ENCODE measurements around the gene KYNU. TPM values are rescaled to one million over a fixed set of nuclear protein-coding genes. Genes with fewer than 3 reads are reported as not detected.
"Not testable (repeated sequence)": the region's sequence is repeated elsewhere in the genome, so short reads cannot be mapped to it uniquely, and the experiment has no call there.

Gene KYNU
- total and polyA plus RNA-seq, 7 experiments from 2014 or later: 0.13 to 23.4 (median 1.4) TPM; not detected in 2

DNA sequence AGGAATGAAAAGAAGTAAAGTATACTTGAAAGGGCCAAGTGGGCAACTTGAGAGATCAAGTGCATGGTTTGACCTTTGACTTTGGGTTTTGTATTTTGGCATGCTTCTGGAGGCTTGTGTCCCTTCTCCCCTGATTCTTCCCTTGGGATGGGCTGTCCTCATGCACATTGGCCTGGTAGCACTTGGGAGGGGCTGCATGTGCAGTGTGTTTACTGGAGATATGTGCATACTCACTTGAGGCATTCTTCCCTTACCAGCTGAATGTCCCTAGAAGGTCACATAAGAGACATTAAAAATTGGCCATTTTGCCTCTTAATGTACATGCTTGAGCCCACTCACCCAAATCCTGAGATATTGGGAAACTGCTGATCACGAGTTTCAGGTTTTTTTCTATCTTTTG is 65.2 kb downstream of the KYNU start:
- Mint-ChIP-seq H3K27ac (no peak overlapping the region), H3K36me3 (no peaks in the 10 kb centered on the region), H3K4me1 (peaks cover 0 to 4% (median 0%) of the 10 kb centered on the region in 7 donors), H3K27me3 (peaks cover 0 to 6% (median 0%) of the 10 kb centered on the region in 5 donors), H3K4me3 (no peak overlapping the region), H3K9me3 (peaks cover 0 to 1% (median 0%) of the 10 kb centered on the region in 11 donors)
- ATAC-seq (no peak), DNase-seq (peak in 1 of 9 donors; percentile 0)
- ChIA-PET POLR2A (no interaction called here), CTCF (no interaction called here)
- intact Hi-C loops (cut with micrococcal nuclease): no loop called here
- Histone ChIP-seq H3K4me1 (ENCODE audit: control insufficient read depth in 2 of 2, insufficient read depth in 2 of 2, low read length in 2 of 2) (no peaks in the 10 kb centered on the region), H3K36me3 (ENCODE audit: control insufficient read depth in 2 of 3, insufficient read depth in 3 of 3, low read length in 3 of 3) (no peaks in the 10 kb centered on the region), H3K27me3 (ENCODE audit: control insufficient read depth in 2 of 2, insufficient read depth in 2 of 2, low read length in 2 of 2) (no peaks in the 10 kb centered on the region), H3K27ac (ENCODE audit: low read depth, low read length) (no peak overlapping the region), H3K9me3 (ENCODE audit: control insufficient read depth in 2 of 3, low read length in 3 of 3) (no peaks in the 10 kb centered on the region), H3K4me3 (ENCODE audit: low read length) (no peak overlapping the region)

DNA sequence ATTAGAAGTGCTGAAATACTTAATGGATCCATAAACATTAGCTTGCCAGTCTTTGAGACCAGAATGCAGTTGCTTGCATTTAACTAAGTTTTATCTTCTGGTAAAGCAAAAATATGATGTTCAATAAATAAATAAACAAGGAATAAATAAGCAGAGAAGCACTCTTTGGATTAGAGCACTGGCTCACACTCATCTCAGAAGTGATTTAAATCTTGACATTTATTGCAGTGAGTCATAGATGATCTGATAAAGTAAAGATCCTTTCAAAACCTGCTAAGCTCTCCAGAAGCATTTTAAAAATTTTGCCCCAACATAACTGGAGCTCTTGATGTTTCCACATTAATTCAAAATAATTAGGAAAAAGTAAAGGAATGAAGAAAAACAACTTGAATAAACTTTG is 66.8 kb downstream of the KYNU start:
- Mint-ChIP-seq H3K9me3 (peaks cover 0 to 2% (median 0%) of the 10 kb centered on the region in 11 donors), H3K27me3 (peaks cover 0 to 7% (median 0%) of the 10 kb centered on the region in 5 donors), H3K36me3 (no peaks in the 10 kb centered on the region), H3K4me1 (peaks cover 0 to 4% (median 0%) of the 10 kb centered on the region in 7 donors), H3K27ac (no peak overlapping the region), H3K4me3 (no peak overlapping the region)
- no peaks in the 10 kb centered on the region for H3K4me1 ChIP-seq (ENCODE audit: control insufficient read depth in 2 of 2, insufficient read depth in 2 of 2, low read length in 2 of 2)
- intact Hi-C loops (cut with micrococcal nuclease): no loop called here
- ChIA-PET CTCF (no interaction called here), POLR2A (no interaction called here)
- H3K36me3 ChIP-seq (ENCODE audit: control insufficient read depth in 2 of 3, insufficient read depth in 3 of 3, low read length in 3 of 3): no peaks in the 10 kb centered on the region
- no peak for ATAC-seq
- no peak for DNase-seq
- H3K9me3 ChIP-seq (ENCODE audit: control insufficient read depth in 2 of 3, low read length in 3 of 3): no peaks in the 10 kb centered on the region
- no peaks in the 10 kb centered on the region for H3K27me3 ChIP-seq (ENCODE audit: control insufficient read depth in 2 of 2, insufficient read depth in 2 of 2, low read length in 2 of 2)
- H3K4me3 ChIP-seq (ENCODE audit: low read length): no peak overlapping the region
- no peak overlapping the region for H3K27ac ChIP-seq (ENCODE audit: low read depth, low read length)

DNA sequence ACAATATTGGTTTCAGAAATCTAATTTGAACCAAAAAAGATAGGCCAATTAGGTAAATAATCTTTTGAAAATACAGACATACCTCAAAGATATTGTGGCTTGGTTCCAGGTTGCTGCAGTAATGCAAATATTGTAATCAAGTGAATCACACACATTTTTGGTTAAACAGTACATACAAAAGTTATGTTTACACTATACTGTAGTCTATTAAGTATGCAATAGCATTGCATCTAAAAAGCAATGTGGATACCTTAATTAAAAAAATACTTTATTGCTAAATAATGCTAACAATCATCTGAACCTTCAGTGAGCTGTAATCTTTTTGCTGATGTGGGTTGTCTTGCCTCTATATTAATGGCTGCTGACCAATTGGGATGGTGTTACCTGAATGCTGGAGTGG is 67.3 kb downstream of the KYNU start:
- no peak for ATAC-seq
- intact Hi-C loops (cut with micrococcal nuclease): no loop called here
- peaks cover 0 to 1% (median 0%) of the 10 kb centered on the region in 5 donors for H3K36me3 Mint-ChIP-seq
- ChIA-PET POLR2A (no interaction called here), CTCF (no interaction called here)
- peaks cover 0 to 4% (median 0%) of the 10 kb centered on the region in 7 donors for H3K4me1 Mint-ChIP-seq
- H3K27ac Mint-ChIP-seq: no peak overlapping the region
- no peak for DNase-seq
- no peaks in the 10 kb centered on the region for H3K27me3 ChIP-seq (ENCODE audit: control insufficient read depth in 2 of 2, insufficient read depth in 2 of 2, low read length in 2 of 2)
- peaks cover 0 to 9% (median 2%) of the 10 kb centered on the region in 5 donors for H3K27me3 Mint-ChIP-seq
- no peak overlapping the region for H3K4me3 Mint-ChIP-seq
- H3K4me1 ChIP-seq (ENCODE audit: control insufficient read depth in 2 of 2, insufficient read depth in 2 of 2, low read length in 2 of 2): no peaks in the 10 kb centered on the region
- H3K27ac ChIP-seq (ENCODE audit: low read depth, low read length): no peak overlapping the region
- H3K4me3 ChIP-seq (ENCODE audit: low read length): no peak overlapping the region
- no peaks in the 10 kb centered on the region for H3K36me3 ChIP-seq (ENCODE audit: control insufficient read depth in 2 of 3, insufficient read depth in 3 of 3, low read length in 3 of 3)
- no peaks in the 10 kb centered on the region for H3K9me3 ChIP-seq (ENCODE audit: control insufficient read depth in 2 of 3, low read length in 3 of 3)
- H3K9me3 Mint-ChIP-seq: peaks cover 0 to 5% (median 1%) of the 10 kb centered on the region in 11 donors

DNA sequence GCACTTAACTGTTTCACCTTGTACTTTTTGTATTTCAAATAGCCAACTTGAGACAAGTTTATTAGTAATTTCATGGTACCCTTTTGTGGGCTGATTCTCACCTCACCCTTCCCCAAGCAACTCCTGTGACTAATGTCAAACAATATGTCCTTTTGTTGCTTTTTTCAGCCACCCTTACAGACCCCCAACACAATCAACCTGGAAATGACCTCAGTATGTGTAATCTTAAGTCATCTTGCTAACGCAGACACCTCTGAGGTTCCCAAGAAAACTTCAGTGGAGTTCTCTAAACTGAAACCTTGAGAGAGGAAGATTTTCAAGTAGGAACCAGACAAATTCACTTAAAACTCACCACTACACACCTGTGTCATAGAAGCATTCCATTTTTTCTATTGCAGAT is 69.5 kb downstream of the KYNU start:
- Mint-ChIP-seq H3K4me3 (no peak overlapping the region), H3K36me3 (peaks cover 0 to 7% (median 0%) of the 10 kb centered on the region in 5 donors), H3K27ac (no peak overlapping the region), H3K4me1 (no peaks in the 10 kb centered on the region), H3K27me3 (peaks cover 0 to 22% (median 9%) of the 10 kb centered on the region in 5 donors), H3K9me3 (peaks cover 2 to 15% (median 8%) of the 10 kb centered on the region in 11 donors)
- no peak overlapping the region for H3K27ac ChIP-seq (ENCODE audit: low read depth, low read length)
- ChIA-PET CTCF (no interaction called here), POLR2A (no interaction called here)
- no peak overlapping the region for H3K4me3 ChIP-seq (ENCODE audit: low read length)
- H3K9me3 ChIP-seq (ENCODE audit: control insufficient read depth in 2 of 3, low read length in 3 of 3): no peaks in the 10 kb centered on the region
- H3K4me1 ChIP-seq (ENCODE audit: control insufficient read depth in 2 of 2, insufficient read depth in 2 of 2, low read length in 2 of 2): no peaks in the 10 kb centered on the region
- intact Hi-C loops (cut with micrococcal nuclease): no loop called here
- ATAC-seq (no peak), DNase-seq (no peak)
- no peaks in the 10 kb centered on the region for H3K27me3 ChIP-seq (ENCODE audit: control insufficient read depth in 2 of 2, insufficient read depth in 2 of 2, low read length in 2 of 2)
- no peaks in the 10 kb centered on the region for H3K36me3 ChIP-seq (ENCODE audit: control insufficient read depth in 2 of 3, insufficient read depth in 3 of 3, low read length in 3 of 3)

GRCh38 chr2:142948723-142949122 is 71.3 kb downstream of the KYNU start:
- H3K9me3 ChIP-seq (ENCODE audit: control insufficient read depth in 2 of 3, low read length in 3 of 3); H3K36me3 ChIP-seq (ENCODE audit: control insufficient read depth in 2 of 3, insufficient read depth in 3 of 3, low read length in 3 of 3); H3K27me3 ChIP-seq (ENCODE audit: control insufficient read depth in 2 of 2, insufficient read depth in 2 of 2, low read length in 2 of 2); DNase-seq; ATAC-seq; intact Hi-C loops (cut with micrococcal nuclease); CTCF ChIA-PET; H3K27ac ChIP-seq (ENCODE audit: low read depth, low read length); H3K4me1 ChIP-seq (ENCODE audit: control insufficient read depth in 2 of 2, insufficient read depth in 2 of 2, low read length in 2 of 2); H3K36me3 Mint-ChIP-seq; H3K4me3 ChIP-seq (ENCODE audit: low read length); H3K27ac Mint-ChIP-seq; POLR2A ChIA-PET; H3K4me1 Mint-ChIP-seq; H3K4me3 Mint-ChIP-seq: not testable (repeated sequence)
- peaks cover 0 to 22% (median 10%) of the 10 kb centered on the region in 5 donors for H3K27me3 Mint-ChIP-seq
- peaks cover 2 to 15% (median 8%) of the 10 kb centered on the region in 11 donors for H3K9me3 Mint-ChIP-seq

GRCh38 chr2:142950323-142950722 is 72.9 kb downstream of the KYNU start:
- H3K9me3 ChIP-seq (ENCODE audit: control insufficient read depth in 2 of 3, low read length in 3 of 3); H3K4me1 Mint-ChIP-seq; H3K4me3 ChIP-seq (ENCODE audit: low read length); DNase-seq; H3K27ac ChIP-seq (ENCODE audit: low read depth, low read length); H3K4me1 ChIP-seq (ENCODE audit: control insufficient read depth in 2 of 2, insufficient read depth in 2 of 2, low read length in 2 of 2); H3K27me3 ChIP-seq (ENCODE audit: control insufficient read depth in 2 of 2, insufficient read depth in 2 of 2, low read length in 2 of 2); H3K4me3 Mint-ChIP-seq; intact Hi-C loops (cut with micrococcal nuclease); H3K36me3 ChIP-seq (ENCODE audit: control insufficient read depth in 2 of 3, insufficient read depth in 3 of 3, low read length in 3 of 3); POLR2A ChIA-PET; CTCF ChIA-PET; H3K27ac Mint-ChIP-seq; ATAC-seq; H3K36me3 Mint-ChIP-seq: not testable (repeated sequence)
- Mint-ChIP-seq H3K9me3 (peaks cover 2 to 15% (median 8%) of the 10 kb centered on the region in 11 donors), H3K27me3 (peaks cover 0 to 22% (median 10%) of the 10 kb centered on the region in 5 donors)

- CTCF ChIA-PET: no interaction called here
- no peak for ATAC-seq
- Mint-ChIP-seq H3K27me3 (peaks cover 0 to 30% (median 18%) of the 10 kb centered on the region in 5 donors), H3K9me3 (peaks cover 1 to 15% (median 8%) of the 10 kb centered on the region in 11 donors), H3K4me3 (no peak overlapping the region), H3K4me1 (no peaks in the 10 kb centered on the region), H3K36me3 (peaks cover 0 to 7% (median 0%) of the 10 kb centered on the region in 5 donors), H3K27ac (no peak overlapping the region)
- POLR2A ChIA-PET: no interaction called here
- DNase-seq: no peak
- Histone ChIP-seq H3K4me1 (ENCODE audit: control insufficient read depth in 2 of 2, insufficient read depth in 2 of 2, low read length in 2 of 2) (no peaks in the 10 kb centered on the region), H3K4me3 (ENCODE audit: low read length) (no peak overlapping the region), H3K9me3 (ENCODE audit: control insufficient read depth in 2 of 3, low read length in 3 of 3) (no peaks in the 10 kb centered on the region), H3K27ac (ENCODE audit: low read depth, low read length) (no peak overlapping the region), H3K36me3 (ENCODE audit: control insufficient read depth in 2 of 3, insufficient read depth in 3 of 3, low read length in 3 of 3) (no peaks in the 10 kb centered on the region), H3K27me3 (ENCODE audit: control insufficient read depth in 2 of 2, insufficient read depth in 2 of 2, low read length in 2 of 2) (no peaks in the 10 kb centered on the region)
- intact Hi-C loops (cut with micrococcal nuclease): no loop called here
Observed at GRCh38 chr2:142951190-142952007, 73.9 kb downstream of the KYNU start.
